ENCODE results near the gene RHEB.

Gene RHEB

DNA sequence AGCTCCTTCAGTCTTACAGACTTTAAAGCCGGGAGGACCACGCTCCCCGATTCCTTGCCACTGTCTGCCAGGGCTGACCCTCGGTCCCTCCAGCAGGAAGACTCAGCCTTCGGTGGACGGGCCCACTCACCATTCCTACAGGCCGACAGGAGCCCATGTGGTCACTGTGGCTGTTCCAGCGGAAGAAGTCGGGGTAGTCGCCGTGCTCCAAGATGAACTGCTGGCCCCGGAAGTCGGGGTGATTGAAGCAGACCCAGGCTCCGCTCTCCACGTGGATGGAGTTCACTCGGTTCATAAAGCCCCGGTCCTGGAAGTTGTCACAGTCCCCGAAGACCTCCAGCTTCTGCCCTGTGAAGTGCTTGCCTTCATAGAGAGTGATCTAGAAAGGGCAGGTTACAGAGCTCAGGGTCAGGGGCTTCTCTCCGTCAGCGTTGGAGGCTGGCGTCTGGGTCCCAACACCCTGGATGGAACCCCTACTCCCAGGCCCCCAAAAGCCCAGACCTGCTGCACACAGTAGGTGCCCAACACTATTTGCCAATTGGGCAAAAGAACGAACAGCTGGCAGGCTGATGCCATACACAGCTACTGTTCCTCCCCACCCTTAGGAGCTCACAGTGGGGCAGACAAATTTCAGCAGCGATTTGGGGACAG lies 81.7 kb downstream of the RHEB start:
- Histone ChIP-seq H3K79me2 (ENCODE audit: control insufficient read depth, low read length) (no peaks in the 10 kb centered on the region), H3K27ac (ENCODE audit: low read depth, low read length) (no peak overlapping the region), H3K27me3 (ENCODE audit: control insufficient read depth, low read length) (peaks cover 13% of the 10 kb centered on the region), H3K4me2 (ENCODE audit: low read length) (no peak overlapping the region), H3K9me3 (ENCODE audit: control insufficient read depth, insufficient read depth, low read length) (no peaks in the 10 kb centered on the region), H3K4me1 (ENCODE audit: control insufficient read depth, low read length) (peaks cover 3% of the 10 kb centered on the region), H3F3A (ENCODE audit: control insufficient read depth, insufficient read depth) (no peaks in the 10 kb centered on the region), H3K4me3 (ENCODE audit: low read length) (no peak overlapping the region), H4K20me1 (ENCODE audit: control insufficient read depth, insufficient read depth, low read depth, low read length) (no peaks in the 10 kb centered on the region; the same call in 1 of the 2 replicates), H3K36me3 (ENCODE audit: control insufficient read depth, low read length) (no peaks in the 10 kb centered on the region), H3K9me2 (replicated peaks; ENCODE audit: control insufficient read depth, low read length) (no peaks in the 10 kb centered on the region)
- TF ChIP-seq CTCF (IDR thresholded peaks at IDR 0.05; ENCODE audit: low read depth, low read length, poor library complexity, severe bottlenecking) (no peak), EZH2phosphoT487 (IDR thresholded peaks at IDR 0.05; ENCODE audit: borderline replicate concordance, low read length) (no peak)

DNA sequence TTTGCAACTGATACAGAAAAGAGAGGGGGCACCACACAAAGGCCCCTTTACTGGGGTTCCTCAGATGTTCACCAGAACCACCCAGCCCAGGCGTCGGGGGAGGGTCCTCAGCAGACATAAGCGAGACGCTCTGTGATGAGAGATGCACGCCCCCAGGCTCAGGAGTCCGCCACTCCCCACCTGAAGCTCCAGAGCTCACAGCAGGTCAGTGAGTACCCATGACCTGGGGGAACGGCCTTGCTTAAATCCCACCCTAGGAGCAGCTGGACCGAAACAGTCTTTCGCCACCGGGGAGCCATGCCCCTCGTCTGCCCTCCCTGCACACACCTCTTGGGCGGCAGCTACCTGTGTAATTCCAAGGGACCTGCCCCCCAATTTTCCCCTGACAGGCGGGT lies 82.5 kb downstream of the RHEB start:
- H3K4me2 ChIP-seq (ENCODE audit: low read length), result no peak overlapping the region
- no peaks in the 10 kb centered on the region for H3K9me2 ChIP-seq (replicated peaks; ENCODE audit: control insufficient read depth, low read length)
- TF ChIP-seq EZH2phosphoT487 (IDR thresholded peaks at IDR 0.05; ENCODE audit: borderline replicate concordance, low read length), result no peak
- no peak for TF ChIP-seq CTCF (IDR thresholded peaks at IDR 0.05; ENCODE audit: low read depth, low read length, poor library complexity, severe bottlenecking)
- no peaks in the 10 kb centered on the region for H3K36me3 ChIP-seq (ENCODE audit: control insufficient read depth, low read length)
- peaks cover 12% of the 10 kb centered on the region for H3K27me3 ChIP-seq (ENCODE audit: control insufficient read depth, low read length)
- H3K27ac ChIP-seq (ENCODE audit: low read depth, low read length), result no peak overlapping the region
- H3K9me3 ChIP-seq (ENCODE audit: control insufficient read depth, insufficient read depth, low read length), result no peaks in the 10 kb centered on the region
- H3K4me3 ChIP-seq (ENCODE audit: low read length), result no peak overlapping the region
- no peaks in the 10 kb centered on the region; the same call in 1 of the 2 replicates for H4K20me1 ChIP-seq (ENCODE audit: control insufficient read depth, insufficient read depth, low read depth, low read length)
- peaks cover 7% of the 10 kb centered on the region for H3K4me1 ChIP-seq (ENCODE audit: control insufficient read depth, low read length)
- no peaks in the 10 kb centered on the region for H3K79me2 ChIP-seq (ENCODE audit: control insufficient read depth, low read length)
- H3F3A ChIP-seq (ENCODE audit: control insufficient read depth, insufficient read depth), result no peaks in the 10 kb centered on the region

- Histone ChIP-seq H3K79me2 (ENCODE audit: control insufficient read depth, low read length) (no peaks in the 10 kb centered on the region), H3K4me1 (ENCODE audit: control insufficient read depth, low read length) (peaks cover 7% of the 10 kb centered on the region), H3K9me3 (ENCODE audit: control insufficient read depth, insufficient read depth, low read length) (no peaks in the 10 kb centered on the region), H4K20me1 (ENCODE audit: control insufficient read depth, insufficient read depth, low read depth, low read length) (no peaks in the 10 kb centered on the region; the same call in 1 of the 2 replicates), H3K4me2 (ENCODE audit: low read length) (no peak overlapping the region), H3K9me2 (replicated peaks; ENCODE audit: control insufficient read depth, low read length) (no peaks in the 10 kb centered on the region), H3K27ac (ENCODE audit: low read depth, low read length) (no peak overlapping the region), H3K36me3 (ENCODE audit: control insufficient read depth, low read length) (no peaks in the 10 kb centered on the region), H3K27me3 (ENCODE audit: control insufficient read depth, low read length) (peaks cover 9% of the 10 kb centered on the region), H3F3A (ENCODE audit: control insufficient read depth, insufficient read depth) (no peaks in the 10 kb centered on the region), H3K4me3 (ENCODE audit: low read length) (no peak overlapping the region)
- no peak for TF ChIP-seq CTCF (IDR thresholded peaks at IDR 0.05; ENCODE audit: low read depth, low read length, poor library complexity, severe bottlenecking)
- no peak for TF ChIP-seq EZH2phosphoT487 (IDR thresholded peaks at IDR 0.05; ENCODE audit: borderline replicate concordance, low read length)
Observed at GRCh38 chr7:151436446-151437158, 83.1 kb downstream of the RHEB start.
